COLO829 (cell line): ENCODE measurements around the gene INTS6L.
A peak's percentile ranks its signal among the peaks of the same experiment; 100 is the strongest.
"Not testable (repeated sequence)": the region's sequence is repeated elsewhere in the genome, so short reads cannot be mapped to it uniquely, and the experiment has no call there.

ENCODE experiments used
- DNase-seq: peaks from one replicate; pipeline ENCODE4 v3.0.0; 2012; ENCODE audit warnings: low spot score

INTS6L gene

GRCh38 chrX:135522878-135523693 lies 2.6 kb downstream of the INTS6L start:
- DNase-seq: no peak

GRCh38 chrX:135528254-135528653 lies 7.8 kb downstream of the INTS6L start:
- DNase-seq: peak; percentile 31

GRCh38 chrX:135528756-135529155 lies 8.3 kb downstream of the INTS6L start:
- DNase-seq: peak; percentile 68

- DNase-seq: no peak
These were observed 9.6 kb downstream of the INTS6L start for GRCh38 chrX:135530097-135530496.

- DNase-seq: peak; percentile 41
These were observed 11.4 kb downstream of the INTS6L start for GRCh38 chrX:135531813-135532212.

- no peak for DNase-seq
These were observed 14.8 kb downstream of the INTS6L start for GRCh38 chrX:135535077-135535940.

GRCh38 chrX:135536877-135537276 lies 16.4 kb downstream of the INTS6L start:
- DNase-seq: no peak

GRCh38 chrX:135541351-135541750 lies 20.9 kb downstream of the INTS6L start:
- no peak for DNase-seq

GRCh38 chrX:135543172-135543571 lies 22.7 kb downstream of the INTS6L start:
- DNase-seq: no peak

GRCh38 chrX:135543924-135544323 lies 23.5 kb downstream of the INTS6L start:
- no peak for DNase-seq

- no peak for DNase-seq
These were observed 24.0 kb downstream of the INTS6L start for GRCh38 chrX:135544338-135544948.

GRCh38 chrX:135547767-135548166 lies 27.3 kb downstream of the INTS6L start:
- DNase-seq: no peak

GRCh38 chrX:135549519-135549918 lies 29.1 kb downstream of the INTS6L start:
- DNase-seq: no peak

GRCh38 chrX:135556055-135556454 lies 35.6 kb downstream of the INTS6L start:
- DNase-seq: no peak

- no peak for DNase-seq
These were observed 36.9 kb downstream of the INTS6L start for GRCh38 chrX:135557344-135557743.

GRCh38 chrX:135572436-135572835 lies 52.0 kb downstream of the INTS6L start:
- DNase-seq: no peak

GRCh38 chrX:135581496-135581895 lies 61.0 kb downstream of the INTS6L start:
- no peak for DNase-seq

GRCh38 chrX:135585153-135585552 lies 64.7 kb downstream of the INTS6L start:
- DNase-seq: no peak

- no peak for DNase-seq
These were observed 71.4 kb downstream of the INTS6L start for GRCh38 chrX:135591871-135592270.

- not testable (repeated sequence) for DNase-seq
These were observed 73.6 kb downstream of the INTS6L start for GRCh38 chrX:135594049-135594448.

- DNase-seq: not testable (repeated sequence)
These were observed 74.0 kb downstream of the INTS6L start for GRCh38 chrX:135594453-135594852.

- no peak for DNase-seq
These were observed 75.1 kb downstream of the INTS6L start for GRCh38 chrX:135595543-135595942.

- DNase-seq: peak; percentile 29
These were observed 76.0 kb downstream of the INTS6L start for GRCh38 chrX:135596495-135596894.
